Vagina (tissue), 2 donors: ENCODE data around the gene VPS33A. TPM values are rescaled to one million over a fixed set of nuclear protein-coding genes. Genes with fewer than 3 reads are reported as not detected.

Experiments
- DNase-seq, 2 donors: peaks; one replicate each; pipeline ENCODE4 v3.0.0-alpha.2; 2017; ENCODE audit errors: extremely low spot score in 2 of 2
- H3K27ac ChIP-seq: fragments of 200-600 bp; sonication (generic); one replicate; pipeline ENCODE4 v1.5.1; 2019
- H3K27me3 ChIP-seq: fragments of 200-600 bp; sonication (generic); one replicate; pipeline ENCODE4 v1.5.1; 2019
- H3K36me3 ChIP-seq, 2 donors: fragments of 200-600 bp; sonication (generic); one replicate each; pipeline ENCODE4 v1.5.1; 2017 to 2019
- H3K4me1 ChIP-seq: fragments of 200-600 bp; sonication (generic); one replicate; pipeline ENCODE4 v1.5.1; 2019
- H3K4me3 ChIP-seq, 2 donors: fragments of 200-600 bp; sonication (generic); 1 replicate in 1 of 2; 2 replicates in 1 of 2; pipeline ENCODE4 v1.5.1; 2016 to 2019
- H3K9me3 ChIP-seq: fragments of 200-600 bp; sonication (generic); one replicate; pipeline ENCODE4 v1.5.1; 2019
- POLR2A ChIP-seq, 2 donors: fragments of 450-650 bp; IDR thresholded peaks; one replicate each; pipeline ENCODE4 v1.6.1; 2017; ENCODE audit warnings: antibody characterized with exemption in 2 of 2, mild to moderate bottlenecking in 2 of 2, moderate library complexity in 2 of 2
- POLR2AphosphoS5 ChIP-seq, 2 donors: sonication (generic); formaldehyde crosslinking; IDR thresholded peaks; one replicate each; pipeline ENCODE4 v1.9.0; 2017; ENCODE audit warnings: antibody characterized with exemption in 2 of 2, mild to moderate bottlenecking in 2 of 2, low read depth in 1 of 2; ENCODE audit not compliant: insufficient read depth in 1 of 2
- intact Hi-C: fragments of 100-400 bp; cut with DNase I; formaldehyde crosslinking; loops from one replicate; pipeline ENCODE4 v1.15.1; 2023
- total RNA-seq: library from RNA; depleted of rRNA; stranded (reverse); fragments of >200 nt; gene quantifications from one replicate; pipeline ENCODE4 v1.2.3, GENCODE V29; 2016
- TF ChIP-seq, protein P1 (sequence below), 3 experiments: fragments of 450-650 bp in 2 of 3; fragments of 200-600 bp in 1 of 3; sonication (generic) in 1 of 3; IDR thresholded peaks; one replicate each; pipeline ENCODE4 v1.5.1; 2017 to 2019; ENCODE audit warnings: antibody characterized with exemption in 3 of 3, mild to moderate bottlenecking in 2 of 3, moderate library complexity in 2 of 3

Gene VPS33A
- total RNA-seq, 1 donor from 2014 or later, result 11.0 TPM

DNA sequence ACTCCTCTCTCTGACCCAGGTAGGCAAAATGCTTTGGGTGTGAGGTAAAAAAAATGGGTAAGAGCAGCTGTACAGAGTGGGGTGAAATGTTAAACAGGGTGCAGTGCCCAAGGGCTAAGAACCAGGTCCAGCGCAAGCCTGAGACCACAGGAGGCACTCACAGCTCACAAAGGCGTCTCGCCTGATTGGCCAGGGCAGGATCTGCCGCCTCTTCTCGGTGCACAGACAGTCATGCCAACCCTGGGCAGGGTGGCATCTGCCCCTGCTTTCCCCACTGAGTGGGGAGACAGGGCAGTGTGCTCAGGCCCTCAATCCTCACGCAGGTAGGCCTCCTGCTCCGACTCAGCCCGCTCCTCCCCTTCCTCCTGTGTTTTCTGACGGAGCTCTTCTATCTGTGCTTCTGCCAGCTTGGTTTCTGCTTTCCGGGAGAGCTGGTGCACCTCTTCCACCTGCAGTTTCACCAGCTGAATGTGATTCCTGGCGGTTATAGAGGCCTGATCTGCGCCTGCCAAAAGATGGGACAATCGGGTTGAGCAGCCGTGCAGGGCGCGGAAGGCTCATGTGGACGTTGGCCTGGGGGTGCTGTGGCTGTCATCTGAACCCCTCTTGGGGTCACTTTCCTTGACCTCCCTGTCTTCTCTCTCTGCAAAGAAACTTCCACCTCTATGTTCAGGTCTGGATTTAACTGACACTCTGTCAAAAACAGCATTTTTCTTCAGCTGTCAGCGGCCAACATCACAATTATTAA, 58.0 kb downstream of the VPS33A start:
- H3K27me3 ChIP-seq, result peaks cover 6% of the 10 kb centered on the region
- no peak overlapping the region for H3K4me3 ChIP-seq
- DNase-seq, result no peak
- H3K27ac ChIP-seq, result no peak overlapping the region
- H3K9me3 ChIP-seq, result no peaks in the 10 kb centered on the region
- TF ChIP-seq POLR2AphosphoS5 (IDR thresholded peaks at IDR 0.05; ENCODE audit: insufficient read depth in 1 of 2, low read depth in 1 of 2) (no peak), POLR2A (IDR thresholded peaks at IDR 0.05) (no peak)
- TF ChIP-seq, protein P1, sequence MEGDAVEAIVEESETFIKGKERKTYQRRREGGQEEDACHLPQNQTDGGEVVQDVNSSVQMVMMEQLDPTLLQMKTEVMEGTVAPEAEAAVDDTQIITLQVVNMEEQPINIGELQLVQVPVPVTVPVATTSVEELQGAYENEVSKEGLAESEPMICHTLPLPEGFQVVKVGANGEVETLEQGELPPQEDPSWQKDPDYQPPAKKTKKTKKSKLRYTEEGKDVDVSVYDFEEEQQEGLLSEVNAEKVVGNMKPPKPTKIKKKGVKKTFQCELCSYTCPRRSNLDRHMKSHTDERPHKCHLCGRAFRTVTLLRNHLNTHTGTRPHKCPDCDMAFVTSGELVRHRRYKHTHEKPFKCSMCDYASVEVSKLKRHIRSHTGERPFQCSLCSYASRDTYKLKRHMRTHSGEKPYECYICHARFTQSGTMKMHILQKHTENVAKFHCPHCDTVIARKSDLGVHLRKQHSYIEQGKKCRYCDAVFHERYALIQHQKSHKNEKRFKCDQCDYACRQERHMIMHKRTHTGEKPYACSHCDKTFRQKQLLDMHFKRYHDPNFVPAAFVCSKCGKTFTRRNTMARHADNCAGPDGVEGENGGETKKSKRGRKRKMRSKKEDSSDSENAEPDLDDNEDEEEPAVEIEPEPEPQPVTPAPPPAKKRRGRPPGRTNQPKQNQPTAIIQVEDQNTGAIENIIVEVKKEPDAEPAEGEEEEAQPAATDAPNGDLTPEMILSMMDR (IDR thresholded peaks at IDR 0.05), result no peak
- H3K4me1 ChIP-seq, result peaks cover 11% of the 10 kb centered on the region
- intact Hi-C loops, result no loop called here
- H3K36me3 ChIP-seq, result peaks cover 5 to 47% of the 10 kb centered on the region in 2 donors

DNA sequence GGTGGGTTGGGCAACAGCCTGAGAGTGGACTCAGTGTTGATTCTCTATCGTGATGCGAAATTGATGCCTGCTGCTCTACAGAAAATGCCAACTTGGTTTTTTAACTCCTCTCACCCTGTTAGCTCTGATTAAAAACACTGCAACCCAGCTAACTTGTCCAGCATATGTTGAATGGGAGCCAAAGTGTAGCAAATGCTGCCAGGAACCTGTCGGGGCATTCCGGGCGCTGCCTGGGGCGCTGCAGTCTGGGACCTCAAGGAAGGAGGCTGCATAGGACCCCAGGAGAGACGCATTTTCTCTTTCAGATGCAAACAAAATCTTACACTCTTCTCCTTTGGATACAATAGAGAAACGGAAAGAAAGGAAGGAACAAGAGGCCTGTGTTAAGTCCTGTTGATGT, 58.9 kb downstream of the VPS33A start:
- TF ChIP-seq POLR2AphosphoS5 (IDR thresholded peaks at IDR 0.05; ENCODE audit: insufficient read depth in 1 of 2, low read depth in 1 of 2), result no peak
- TF ChIP-seq, protein P1 (IDR thresholded peaks at IDR 0.05), result no peak
- H3K27me3 ChIP-seq, result peaks cover 6% of the 10 kb centered on the region
- peaks cover 3 to 38% of the 10 kb centered on the region in 2 donors for H3K36me3 ChIP-seq
- H3K9me3 ChIP-seq, result no peaks in the 10 kb centered on the region
- H3K4me3 ChIP-seq, result no peak overlapping the region
- intact Hi-C loops, result no loop called here
- H3K27ac ChIP-seq, result no peak overlapping the region
- no peak for DNase-seq
- peaks cover 18% of the 10 kb centered on the region for H3K4me1 ChIP-seq

DNA sequence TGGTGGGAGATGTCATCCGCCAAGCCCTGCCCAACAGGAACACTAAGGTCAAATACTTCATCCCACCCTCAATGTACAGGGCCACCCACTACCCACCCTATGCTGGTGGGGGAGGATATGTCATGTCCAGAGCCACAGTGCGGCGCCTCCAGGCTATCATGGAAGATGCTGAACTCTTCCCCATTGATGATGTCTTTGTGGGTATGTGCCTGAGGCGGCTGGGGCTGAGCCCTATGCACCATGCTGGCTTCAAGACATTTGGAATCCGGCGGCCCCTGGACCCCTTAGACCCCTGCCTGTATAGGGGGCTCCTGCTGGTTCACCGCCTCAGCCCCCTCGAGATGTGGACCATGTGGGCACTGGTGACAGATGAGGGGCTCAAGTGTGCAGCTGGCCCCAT, 59.3 kb downstream of the VPS33A start:
- Histone ChIP-seq H3K36me3 (peaks cover 3 to 34% of the 10 kb centered on the region in 2 donors), H3K9me3 (no peaks in the 10 kb centered on the region), H3K27ac (no peak overlapping the region), H3K4me1 (peaks cover 18% of the 10 kb centered on the region), H3K4me3 (no peak overlapping the region), H3K27me3 (peaks cover 6% of the 10 kb centered on the region)
- no peak for DNase-seq
- intact Hi-C loops, result no loop called here
- TF ChIP-seq, protein P1 (IDR thresholded peaks at IDR 0.05), result no peak
- no peak for TF ChIP-seq POLR2AphosphoS5 (IDR thresholded peaks at IDR 0.05; ENCODE audit: insufficient read depth in 1 of 2, low read depth in 1 of 2)
- TF ChIP-seq POLR2A (IDR thresholded peaks at IDR 0.05), result no peak

DNA sequence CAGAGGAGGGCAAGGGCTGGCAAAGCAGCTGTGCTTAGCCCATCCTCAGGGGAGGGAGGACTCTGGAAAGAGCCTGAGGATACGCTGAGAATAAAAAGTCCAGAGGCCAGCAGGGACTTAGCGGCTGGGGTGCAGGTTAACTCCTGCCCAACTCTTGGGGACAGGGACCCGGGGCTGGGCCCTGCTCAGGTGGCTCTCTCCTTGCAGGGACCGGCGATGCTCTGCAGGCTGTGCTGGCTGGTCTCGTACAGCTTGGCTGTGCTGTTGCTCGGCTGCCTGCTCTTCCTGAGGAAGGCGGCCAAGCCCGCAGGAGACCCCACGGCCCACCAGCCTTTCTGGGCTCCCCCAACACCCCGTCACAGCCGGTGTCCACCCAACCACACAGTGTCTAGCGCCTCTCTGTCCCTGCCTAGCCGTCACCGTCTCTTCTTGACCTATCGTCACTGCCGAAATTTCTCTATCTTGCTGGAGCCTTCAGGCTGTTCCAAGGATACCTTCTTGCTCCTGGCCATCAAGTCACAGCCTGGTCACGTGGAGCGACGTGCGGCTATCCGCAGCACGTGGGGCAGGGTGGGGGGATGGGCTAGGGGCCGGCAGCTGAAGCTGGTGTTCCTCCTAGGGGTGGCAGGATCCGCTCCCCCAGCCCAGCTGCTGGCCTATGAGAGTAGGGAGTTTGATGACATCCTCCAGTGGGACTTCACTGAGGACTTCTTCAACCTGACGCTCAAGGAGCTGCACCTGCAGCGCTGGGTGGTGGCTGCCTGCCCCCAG, 60.0 kb downstream of the VPS33A start:
- intact Hi-C loops, result no loop called here
- H3K27me3 ChIP-seq, result peaks cover 6% of the 10 kb centered on the region
- no peak for DNase-seq
- H3K36me3 ChIP-seq, result peaks cover 3 to 31% of the 10 kb centered on the region in 2 donors
- peaks cover 18% of the 10 kb centered on the region for H3K4me1 ChIP-seq
- no peak overlapping the region for H3K27ac ChIP-seq
- no peak overlapping the region for H3K4me3 ChIP-seq
- TF ChIP-seq, protein P1 (IDR thresholded peaks at IDR 0.05), result no peak
- TF ChIP-seq POLR2AphosphoS5 (IDR thresholded peaks at IDR 0.05; ENCODE audit: insufficient read depth in 1 of 2, low read depth in 1 of 2) (no peak), POLR2A (IDR thresholded peaks at IDR 0.05) (no peak)
- H3K9me3 ChIP-seq, result no peaks in the 10 kb centered on the region
